Activated CD4-positive, alpha-beta T cell treated with anti-CD3 and anti-CD28 coated beads, Interleukin-2, amount 10 ng/mL, durations not matched to agents 24 days and 14 days (primary cell): Measurements from ENCODE around the gene CSK. TPM values are rescaled to one million over a fixed set of nuclear protein-coding genes. Genes with fewer than 3 reads are reported as not detected.

ENCODE experiments used
- DNase-seq: peaks from one replicate; pipeline ENCODE4 v3.0.0; 2022
- H3K27ac Mint-ChIP-seq: one replicate; pipeline ENCODE4 v1.8.0; 2022; ENCODE audit warnings: mild to moderate bottlenecking, mixed read lengths
- H3K27me3 Mint-ChIP-seq: one replicate; pipeline ENCODE4 v1.8.0; 2022; ENCODE audit warnings: mixed read lengths
- H3K36me3 Mint-ChIP-seq: one replicate; pipeline ENCODE4 v1.8.0; 2022; ENCODE audit warnings: low read depth, mild to moderate bottlenecking, mixed read lengths
- H3K4me1 Mint-ChIP-seq: one replicate; pipeline ENCODE4 v1.8.0; 2021; ENCODE audit warnings: mixed read lengths
- H3K4me3 Mint-ChIP-seq: one replicate; pipeline ENCODE4 v1.8.0; 2022; ENCODE audit warnings: mild to moderate bottlenecking, moderate library complexity, mixed read lengths
- H3K9me3 Mint-ChIP-seq: one replicate; pipeline ENCODE4 v1.8.0; 2021; ENCODE audit warnings: mixed read lengths
- intact Hi-C: fragments of 100-400 bp; cut with micrococcal nuclease; formaldehyde crosslinking; loops from one replicate; pipeline ENCODE4 v1.15.1; 2023
- total RNA-seq: library from RNA; stranded (reverse); gene quantifications from 2 replicates; pipeline ENCODE4 v1.2.3, GENCODE V29; 2022

CSK gene
- total RNA-seq, 1 donor from 2014 or later, result 340 TPM

- H3K4me1 Mint-ChIP-seq, result peaks cover 28% of the 10 kb centered on the region
- no peaks in the 10 kb centered on the region for H3K9me3 Mint-ChIP-seq
- no peak overlapping the region for H3K27ac Mint-ChIP-seq
These were observed 65.6 kb downstream of the CSK start for GRCh38 chr15:74847432-74847831.

GRCh38 chr15:74850393-74850792 lies 68.5 kb downstream of the CSK start:
- intact Hi-C loops, result no loop called here
- no peaks in the 10 kb centered on the region for H3K9me3 Mint-ChIP-seq
- no peak overlapping the region for H3K4me3 Mint-ChIP-seq
- no peaks in the 10 kb centered on the region for H3K27me3 Mint-ChIP-seq
- H3K4me1 Mint-ChIP-seq, result peaks cover 11% of the 10 kb centered on the region
- no peak overlapping the region for H3K27ac Mint-ChIP-seq
- no peak for DNase-seq
- H3K36me3 Mint-ChIP-seq, result peaks cover 43% of the 10 kb centered on the region

More at GRCh38 chr15:74847432-74847831, 65.6 kb downstream of the CSK start:
- no peak for DNase-seq
- Mint-ChIP-seq H3K27me3 (no peaks in the 10 kb centered on the region), H3K36me3 (peaks cover 47% of the 10 kb centered on the region), H3K4me3 (no peak overlapping the region)
- intact Hi-C loops, result loop anchor here (10.0 kb wide), 1 partner anchor 303 kb away; the partner anchor contains the start of gene ARID3B

- intact Hi-C loops, result no loop called here
- Mint-ChIP-seq H3K9me3 (no peaks in the 10 kb centered on the region), H3K27ac (no peak overlapping the region), H3K27me3 (no peaks in the 10 kb centered on the region), H3K4me3 (no peak overlapping the region), H3K4me1 (peaks cover 7% of the 10 kb centered on the region), H3K36me3 (peaks cover 45% of the 10 kb centered on the region)
- no peak for DNase-seq
These were observed 70.1 kb downstream of the CSK start for GRCh38 chr15:74851960-74852359.

Other genes starting within 250 kb of the CSK start
- 31.1 and 33.9 TPM in 2 replicates for gene ARID3B, start 240.9 kb upstream of the CSK start, total RNA-seq
- 112 and 113 TPM in 2 replicates for gene CLK3, start 166.2 kb upstream of the CSK start, total RNA-seq
- 45.7 and 50.2 TPM in 2 replicates for gene EDC3, start 86.1 kb upstream of the CSK start, total RNA-seq
- 0.31 and 0.42 TPM in 2 replicates for gene CYP1A1, start 56.6 kb upstream of the CSK start, total RNA-seq
- gene CYP1A2, start 33.2 kb upstream of the CSK start, total RNA-seq, result not detected in 2 replicates
- 0.33 and 0.36 TPM in 2 replicates for gene LMAN1L, start 30.8 kb downstream of the CSK start, total RNA-seq
- 0.09 TPM in 2 replicates for gene CPLX3, start 44.5 kb downstream of the CSK start, total RNA-seq
- gene ULK3, start 61.1 kb downstream of the CSK start, total RNA-seq, result 52.6 and 57.3 TPM in 2 replicates
- 89.4 and 94.8 TPM in 2 replicates for gene SCAMP2, start 91.3 kb downstream of the CSK start, total RNA-seq
- gene MPI, start 108.0 kb downstream of the CSK start, total RNA-seq, result 63.9 and 64.4 TPM in 2 replicates
- gene FAM219B, start 124.8 kb downstream of the CSK start, total RNA-seq, result 68.0 and 82.0 TPM in 2 replicates
- 314 and 317 TPM in 2 replicates for gene COX5A, start 156.0 kb downstream of the CSK start, total RNA-seq
- 13.1 and 13.9 TPM in 2 replicates for gene RPP25, start 174.7 kb downstream of the CSK start, total RNA-seq
- 0.92 and 1.3 TPM in 2 replicates for gene SCAMP5, start 213.5 kb downstream of the CSK start, total RNA-seq
- 21.4 and 24.5 TPM in 2 replicates for gene PPCDC, start 241.5 kb downstream of the CSK start, total RNA-seq